ENCODE measurements around the gene TGFBR3. TPM values are rescaled to one million over a fixed set of nuclear protein-coding genes. Genes with fewer than 3 reads are reported as not detected.
"Not testable (repeated sequence)": the region's sequence is repeated elsewhere in the genome, so short reads cannot be mapped to it uniquely, and the experiment has no call there.

TGFBR3 gene
- total RNA-seq, 1 donor from 2014 or later = 11.0 TPM

DNA sequence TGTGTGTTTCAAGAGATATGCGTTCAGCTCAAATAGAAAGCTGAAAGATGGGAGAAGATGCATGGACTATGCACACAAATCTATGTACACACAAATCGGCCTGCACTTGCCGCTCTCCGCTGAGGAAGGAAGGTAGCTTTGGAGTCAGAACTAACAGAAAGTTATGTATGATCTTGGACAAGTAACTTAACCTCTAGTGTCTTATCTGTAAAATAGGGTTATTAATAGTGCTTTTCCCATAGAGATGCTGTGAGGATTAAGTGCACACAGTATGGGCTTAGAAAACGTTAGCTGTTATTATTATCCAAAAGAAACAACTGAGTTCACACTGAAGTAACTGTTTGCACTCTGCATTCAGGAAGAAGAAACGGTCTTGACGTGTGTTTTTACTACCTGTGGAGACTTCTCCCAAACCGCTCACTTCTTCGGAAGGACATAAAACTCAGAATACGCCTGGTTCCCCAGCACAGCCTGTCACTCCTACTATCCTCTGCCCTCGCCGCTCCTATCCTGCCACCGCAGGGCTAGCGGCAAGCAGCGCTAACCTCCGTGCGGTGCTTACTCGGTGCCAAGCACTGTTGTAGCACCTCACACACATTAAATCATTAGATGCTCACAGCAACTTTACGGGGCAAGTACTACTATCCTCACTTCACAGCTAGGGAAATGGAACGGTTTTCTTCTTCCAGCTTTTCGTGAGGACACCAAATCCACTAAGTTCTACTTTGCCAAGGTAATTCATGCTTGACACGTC, 1.3 kb downstream of the TGFBR3 start:
- peak; percentile 18 for DNase-seq (ENCODE audit: low read depth)

DNA sequence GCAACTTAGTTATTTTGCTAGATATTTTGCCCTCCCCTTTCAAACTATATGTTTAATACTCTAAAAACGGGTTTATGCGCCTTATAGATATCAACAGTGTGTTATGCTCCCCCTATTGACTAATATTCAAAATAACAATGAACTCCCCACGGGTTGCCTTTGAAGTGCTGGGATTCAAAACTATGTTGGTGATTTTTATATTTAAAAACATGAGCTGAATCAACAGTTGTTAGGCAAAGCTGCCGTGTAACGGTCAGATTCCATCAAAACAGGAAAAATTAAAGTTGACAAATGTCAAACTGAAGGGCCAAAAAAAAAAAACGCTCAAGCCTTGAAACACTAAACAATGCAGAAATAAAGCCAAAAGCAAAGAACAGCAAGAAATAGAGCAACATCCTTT, 2.5 kb downstream of the TGFBR3 start:
- peak; percentile 33 for DNase-seq (ENCODE audit: low read depth)

DNA sequence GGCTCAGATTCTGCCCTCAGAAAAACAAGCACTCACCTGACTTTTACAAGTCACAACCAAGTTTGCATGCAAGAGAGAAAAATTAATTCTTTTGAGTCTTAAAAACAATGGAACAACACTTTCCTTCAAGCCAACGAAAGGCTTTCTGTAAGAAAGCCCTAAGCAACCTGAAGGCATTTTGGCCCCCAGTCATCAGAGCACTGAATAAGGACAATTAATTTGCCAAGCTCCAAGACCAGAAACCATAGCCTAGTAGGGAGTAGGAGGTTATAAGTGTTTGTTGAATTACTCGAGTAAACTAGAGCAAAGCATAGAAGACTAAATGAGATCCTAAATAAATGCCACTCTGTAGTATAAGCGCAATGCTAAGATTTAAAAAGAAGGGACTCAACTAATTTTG, 4.7 kb downstream of the TGFBR3 start:
- DNase-seq (ENCODE audit: low read depth) = no peak

DNA sequence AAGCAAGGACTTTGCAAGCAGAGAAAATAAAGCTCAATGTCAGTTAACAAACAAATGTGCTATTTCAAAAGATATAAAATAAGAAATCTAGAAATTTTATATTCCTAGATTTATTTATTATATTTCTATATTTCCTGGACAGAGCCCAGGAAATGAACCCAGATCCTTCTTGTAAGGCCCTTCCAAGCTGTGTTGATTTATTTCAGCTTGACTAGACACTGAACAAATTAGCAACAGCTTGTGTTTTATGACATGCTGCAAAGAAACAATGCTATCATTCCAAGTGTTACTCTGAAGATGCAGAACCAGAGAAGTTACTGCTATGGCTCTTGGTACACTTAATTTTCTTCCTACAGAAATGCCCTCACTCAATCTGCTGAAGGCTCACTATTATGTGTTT, 6.2 kb downstream of the TGFBR3 start:
- DNase-seq (ENCODE audit: low read depth) = no peak

DNA sequence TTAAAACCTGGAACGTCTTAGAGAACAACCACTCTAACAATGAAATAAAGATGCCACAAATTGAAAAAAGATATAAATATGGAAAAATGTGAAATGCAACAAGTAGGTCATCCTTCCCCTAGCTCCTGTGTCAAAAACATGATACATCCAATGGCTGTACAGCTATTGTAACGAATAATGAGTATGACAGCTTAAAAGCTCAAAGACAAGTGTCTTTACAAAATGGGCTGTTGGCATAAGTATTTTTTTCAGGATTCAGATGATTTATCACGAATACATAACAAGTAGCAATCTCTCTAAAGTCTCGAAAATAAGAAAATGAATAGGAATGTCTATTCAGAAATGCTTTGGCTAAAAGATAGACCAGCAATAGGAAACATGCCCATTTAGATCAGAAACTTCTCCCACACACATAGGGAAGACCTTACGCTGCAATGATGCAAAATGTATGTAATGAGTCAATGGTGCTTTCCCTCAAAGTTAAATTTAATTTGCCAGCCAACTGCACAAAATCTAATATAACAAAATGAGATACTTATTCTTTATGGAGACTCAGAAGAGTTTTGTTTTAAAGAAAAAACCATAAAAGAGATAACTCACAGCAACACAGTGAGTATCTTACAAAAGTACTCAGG, 8.3 kb downstream of the TGFBR3 start:
- DNase-seq (ENCODE audit: low read depth) = no peak

DNA sequence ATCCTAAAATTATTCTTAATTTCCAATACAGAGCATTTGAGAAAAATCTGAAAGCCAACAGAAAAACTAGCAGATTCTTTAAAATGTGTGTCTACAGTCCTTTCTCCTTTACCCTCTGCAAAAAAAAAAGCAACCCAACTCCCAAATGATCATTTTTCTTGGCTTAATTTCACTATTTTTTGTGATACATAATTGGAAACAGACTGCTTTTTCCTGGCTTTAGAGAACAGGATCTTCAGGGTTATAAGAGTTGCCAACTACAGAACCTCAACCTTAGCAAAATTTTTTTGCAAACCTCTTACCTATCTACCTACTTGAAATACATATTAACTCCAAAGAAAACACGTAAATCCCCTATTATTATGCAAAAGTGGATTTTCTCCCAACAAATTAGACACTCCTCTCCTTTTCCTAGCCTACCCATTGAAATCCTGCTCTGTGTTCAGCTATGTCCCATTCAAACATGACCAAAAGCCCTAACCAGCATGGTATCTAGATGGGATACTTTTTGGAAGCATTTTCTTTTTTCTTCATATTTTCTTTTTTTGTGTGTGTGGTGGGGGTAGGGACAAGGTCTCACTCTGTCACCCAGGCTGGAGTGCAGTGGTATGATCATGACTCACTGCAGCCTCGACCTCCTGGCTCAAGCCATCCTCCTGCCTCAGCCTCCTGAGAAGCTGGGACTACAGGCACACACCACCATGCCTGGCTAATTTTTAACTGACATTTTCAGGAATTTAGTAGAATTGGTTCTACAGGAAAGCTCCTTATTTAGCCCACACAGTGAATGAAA, 9.0 kb downstream of the TGFBR3 start:
- no peak for DNase-seq (ENCODE audit: low read depth)

DNA sequence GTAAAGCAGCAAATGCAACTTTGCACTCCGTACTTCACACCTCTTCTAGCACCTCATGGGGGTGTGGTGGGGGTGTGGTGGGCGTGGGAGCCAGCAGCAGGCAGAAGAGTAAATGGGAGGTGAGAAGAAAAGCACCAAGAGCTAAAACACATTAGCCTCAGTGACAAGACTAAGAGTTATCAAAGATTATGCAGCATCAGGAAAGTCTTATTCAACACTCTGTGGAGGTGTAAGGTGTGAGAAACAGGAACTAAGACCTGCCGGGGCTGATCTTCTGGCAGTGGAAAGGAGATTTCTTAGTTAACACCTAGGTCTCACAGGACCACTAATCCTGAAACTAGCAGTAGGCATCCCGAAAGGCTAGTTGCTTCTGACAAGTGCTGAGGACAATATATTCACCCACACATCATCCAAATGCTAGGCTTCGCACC, 9.9 kb downstream of the TGFBR3 start:
- DNase-seq (ENCODE audit: low read depth) = no peak

DNA sequence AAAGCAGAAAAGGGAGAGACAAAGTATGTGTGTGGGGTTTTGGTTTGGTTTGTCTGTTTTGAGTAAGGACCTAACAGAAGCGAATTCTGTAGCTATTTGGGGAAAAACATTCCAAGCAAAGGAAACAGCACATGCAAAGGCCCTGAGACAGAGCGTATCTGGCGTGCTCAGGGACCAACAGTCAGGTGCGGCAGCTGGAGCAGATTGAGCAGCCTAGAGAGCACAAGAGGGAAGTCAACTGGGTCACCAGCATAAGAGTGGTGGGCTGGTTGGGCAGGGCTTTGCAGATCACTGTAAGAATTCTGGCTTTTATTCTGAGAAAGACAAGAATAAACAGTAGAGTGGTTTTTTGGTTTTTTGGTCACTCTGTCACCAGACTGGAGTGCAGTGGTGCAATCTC, 11.8 kb downstream of the TGFBR3 start:
- no peak for DNase-seq (ENCODE audit: low read depth)

DNA sequence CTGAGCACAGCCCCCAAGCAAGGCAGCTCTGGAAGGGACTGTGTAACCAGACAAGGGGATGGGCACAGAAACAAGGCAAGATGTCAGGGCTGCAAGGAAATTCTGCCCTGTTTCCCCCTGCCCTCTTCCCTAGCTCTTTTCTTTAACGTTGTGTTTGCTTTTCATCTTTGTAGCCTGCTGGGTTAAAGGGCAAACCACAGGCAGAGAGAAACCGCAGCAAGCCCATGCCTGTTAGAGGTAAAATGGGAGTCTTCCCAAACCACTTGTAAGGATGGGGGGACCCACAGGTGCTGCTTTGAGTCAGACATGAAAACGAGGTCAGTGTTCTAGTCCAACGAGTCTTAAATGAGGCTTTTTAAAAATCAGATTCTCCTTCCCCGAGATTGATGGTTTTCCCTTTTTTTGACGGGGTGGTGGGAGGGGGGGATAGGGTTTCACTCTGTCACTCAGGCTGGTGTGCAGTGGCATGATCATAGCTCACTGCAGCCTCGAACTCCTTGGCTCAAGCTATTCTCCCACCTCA, 13.3 kb downstream of the TGFBR3 start:
- DNase-seq (ENCODE audit: low read depth) = peak; percentile 42

DNA sequence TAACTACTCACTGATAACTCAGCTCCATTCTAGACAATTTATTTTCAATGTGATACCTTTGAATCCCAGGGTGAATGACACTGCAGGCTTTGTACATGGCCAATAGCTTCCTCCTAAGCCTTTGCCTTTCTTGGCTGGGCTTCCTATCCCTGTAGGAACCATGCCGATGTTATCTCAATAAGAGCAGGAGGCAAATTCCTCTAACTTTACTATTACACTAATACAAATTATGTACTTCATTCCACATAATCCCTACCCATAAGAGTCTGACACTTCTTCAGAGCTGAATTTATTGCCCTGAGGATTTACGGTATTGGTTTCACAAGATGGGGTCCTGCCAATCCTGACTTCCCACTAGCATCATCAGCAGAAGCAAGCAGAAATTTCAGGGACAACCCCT, 14.0 kb downstream of the TGFBR3 start:
- no peak for DNase-seq (ENCODE audit: low read depth)

DNA sequence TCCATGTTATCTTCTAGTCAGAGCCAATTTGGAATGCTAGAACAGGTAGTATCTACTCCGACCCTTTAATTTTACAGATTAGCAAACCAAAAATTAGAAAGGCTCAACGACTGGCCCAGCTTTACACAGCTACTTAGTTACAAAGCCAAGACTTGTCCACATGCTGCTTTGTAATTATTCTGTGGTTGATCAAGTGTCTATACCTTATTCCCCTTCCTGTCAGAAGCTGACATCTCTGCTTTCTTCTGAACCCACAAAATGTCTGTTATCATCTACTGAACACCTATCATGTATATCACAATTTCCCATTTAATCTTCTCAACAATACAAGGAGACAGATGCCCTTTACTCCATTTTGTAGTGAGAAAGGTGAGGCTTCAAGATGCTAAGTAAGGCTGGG, 15.6 kb downstream of the TGFBR3 start:
- no peak for DNase-seq (ENCODE audit: low read depth)

DNA sequence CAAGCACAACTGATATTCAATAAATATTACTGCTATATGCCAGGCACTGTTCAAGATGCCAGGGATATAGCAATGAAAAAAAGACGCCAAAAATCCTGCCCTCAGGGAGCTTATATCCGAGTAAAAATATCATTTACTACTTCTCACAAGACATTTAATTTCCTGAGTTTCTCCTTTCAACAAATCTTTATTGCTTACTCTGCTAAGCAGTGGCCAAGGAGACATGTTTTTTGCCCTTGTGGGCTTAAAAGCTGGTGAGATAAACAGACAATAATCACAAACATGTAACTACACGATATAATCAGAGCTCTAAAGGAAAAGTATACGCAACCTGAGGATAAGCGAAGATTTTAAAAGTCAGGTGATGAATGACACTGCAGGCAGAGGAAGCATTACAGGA, 19.5 kb downstream of the TGFBR3 start:
- no peak for DNase-seq (ENCODE audit: low read depth)

DNA sequence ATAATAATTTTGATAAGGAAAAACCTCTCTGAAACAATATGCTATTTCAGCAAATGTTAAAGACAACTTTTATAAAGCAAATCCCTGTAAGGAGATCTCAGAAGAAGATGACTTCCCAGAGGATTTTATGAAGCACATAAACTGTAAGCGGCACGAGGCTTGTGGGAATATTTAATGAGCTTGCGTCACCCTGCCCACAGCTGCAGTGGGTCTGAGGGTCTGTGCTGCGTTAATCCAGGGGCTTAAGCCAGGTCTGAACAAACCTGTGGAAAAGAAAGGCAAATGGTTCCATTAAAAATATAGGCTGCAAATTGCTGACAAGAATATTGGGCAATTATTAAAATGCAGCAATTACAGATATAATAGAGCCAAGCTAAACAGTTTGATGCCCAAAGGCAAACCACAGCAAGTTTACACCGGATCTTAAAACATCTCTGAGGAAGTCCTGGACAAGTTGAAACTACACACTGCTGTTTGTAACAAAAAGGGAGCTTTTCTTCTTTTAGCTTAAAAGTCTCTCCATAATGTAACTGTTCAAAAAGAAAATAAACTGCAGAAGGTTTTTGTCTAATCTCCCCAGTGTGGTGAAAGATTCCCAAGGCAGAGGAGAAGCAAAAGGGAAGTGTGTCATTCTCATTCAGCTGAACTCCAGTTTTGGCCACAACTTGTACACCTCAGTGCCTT, 21.8 kb downstream of the TGFBR3 start:
- DNase-seq (ENCODE audit: low read depth) = peak; percentile 68

DNA sequence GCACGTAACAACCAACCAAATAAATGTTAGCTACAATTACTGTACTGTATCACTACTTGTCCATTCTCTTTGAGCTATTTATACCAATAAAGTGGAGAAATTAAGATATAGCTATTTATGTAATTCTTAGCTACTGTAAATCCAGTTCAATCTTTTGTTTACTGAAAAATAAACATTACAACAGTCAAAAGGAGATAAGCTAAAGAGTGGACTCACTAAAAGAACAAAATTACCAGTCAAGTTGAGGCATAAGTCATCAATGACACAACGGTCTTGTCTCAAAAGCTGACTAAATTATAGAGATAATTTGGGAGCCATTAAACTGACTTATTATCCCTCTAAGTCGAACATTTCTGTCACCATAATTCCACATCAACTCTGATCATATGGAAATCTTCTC, 22.5 kb downstream of the TGFBR3 start:
- no peak for DNase-seq (ENCODE audit: low read depth)

DNA sequence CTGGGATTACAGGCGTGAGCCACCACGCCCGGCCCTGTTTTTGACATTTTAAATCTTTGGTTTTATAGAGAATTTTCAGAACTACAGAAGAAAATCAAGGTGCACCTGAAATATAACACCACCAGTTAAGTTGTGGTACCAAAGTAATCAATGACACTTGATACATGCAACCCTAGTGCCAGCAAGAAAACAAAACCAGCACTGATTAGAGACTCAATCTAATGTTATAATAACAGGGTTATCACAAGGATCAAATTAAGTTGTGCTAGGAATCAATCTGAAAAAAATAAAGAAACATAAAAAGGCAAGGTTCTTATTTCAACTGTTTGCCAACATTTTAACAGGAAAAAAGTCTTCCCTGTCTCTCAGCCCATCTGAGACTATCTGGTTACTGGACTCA, 23.8 kb downstream of the TGFBR3 start:
- DNase-seq (ENCODE audit: low read depth) = no peak

DNA sequence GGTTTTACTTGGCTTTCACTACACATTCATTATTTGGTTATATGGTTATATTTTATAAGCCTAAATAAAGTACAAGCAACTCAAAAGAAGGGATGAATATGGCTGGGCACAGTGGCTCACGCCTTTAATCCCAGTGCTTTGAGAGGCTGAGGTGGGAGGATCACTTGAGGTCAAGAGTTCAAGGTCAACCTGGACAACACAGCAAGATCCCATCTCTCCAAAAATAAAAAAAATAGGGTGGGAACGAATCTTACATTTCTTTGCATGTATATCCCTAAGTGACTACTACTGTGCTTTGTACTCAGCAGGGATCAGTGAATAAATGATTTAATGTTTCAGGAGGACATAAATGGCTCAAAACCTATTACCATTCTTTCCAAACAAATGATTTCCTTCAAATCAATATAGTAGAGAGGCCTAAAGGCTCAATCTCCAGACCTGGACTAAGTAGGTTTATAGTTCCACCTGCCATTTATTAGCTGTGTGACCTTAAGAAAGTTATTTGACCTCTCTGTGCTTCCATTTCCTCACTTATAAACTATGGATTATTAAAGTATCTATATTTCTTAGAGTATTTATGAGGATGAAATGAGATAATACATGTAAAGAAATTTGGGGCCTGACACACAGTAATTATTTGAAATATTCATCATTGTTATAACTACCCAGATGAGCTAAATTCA, 28.3 kb downstream of the TGFBR3 start:
- no peak for DNase-seq (ENCODE audit: low read depth)

DNA sequence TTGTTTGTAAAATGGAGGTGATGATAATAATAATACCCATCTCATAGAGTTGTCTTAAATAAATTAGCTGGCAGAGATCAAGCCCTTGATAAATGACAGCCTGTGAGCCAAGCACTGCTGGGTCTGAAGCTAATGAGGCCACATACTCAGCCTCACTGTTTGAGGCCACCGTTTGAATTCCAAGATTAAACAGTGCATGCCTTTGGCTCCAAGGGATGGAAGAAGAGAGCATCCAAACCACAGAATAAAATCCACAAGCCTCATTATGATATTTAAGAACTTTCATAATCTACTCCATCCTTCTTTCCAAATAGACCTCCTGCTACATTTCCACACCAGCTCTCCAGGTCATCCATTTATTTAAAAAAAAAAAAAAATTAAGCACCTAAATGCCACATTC, 29.0 kb downstream of the TGFBR3 start:
- DNase-seq (ENCODE audit: low read depth) = no peak

DNA sequence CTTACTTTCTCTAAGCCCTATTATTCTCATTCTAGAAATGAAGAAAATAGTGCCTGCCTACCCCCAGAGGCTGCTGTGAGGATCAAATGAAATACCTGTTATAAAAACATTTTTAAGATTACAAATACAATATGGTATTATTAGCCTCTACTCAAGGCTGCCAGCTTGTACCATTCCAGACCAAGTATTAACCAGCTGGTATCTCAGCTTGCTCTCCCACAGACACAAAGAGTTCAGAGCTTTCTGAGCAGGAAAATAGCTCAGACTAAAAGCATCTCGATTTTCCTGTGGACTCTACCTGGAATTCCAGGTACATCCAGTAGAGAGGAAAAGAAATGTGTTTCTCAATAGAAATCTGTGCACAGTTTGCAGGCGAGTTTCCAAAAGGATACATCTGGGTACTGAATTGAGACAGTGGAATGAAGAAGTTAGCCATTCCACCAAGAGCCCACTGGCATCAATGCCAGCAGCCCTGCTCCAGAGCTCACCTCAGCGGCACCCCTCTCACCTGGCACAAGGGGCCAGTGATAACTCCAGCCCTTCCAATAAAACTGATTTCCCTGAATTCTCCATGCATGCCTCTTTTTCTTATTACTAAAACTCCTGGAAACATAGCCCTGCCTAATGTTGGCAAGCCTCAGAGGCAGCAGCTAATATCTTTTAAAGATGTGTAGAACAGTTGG, 31.0 kb downstream of the TGFBR3 start:
- no peak for DNase-seq (ENCODE audit: low read depth)

DNA sequence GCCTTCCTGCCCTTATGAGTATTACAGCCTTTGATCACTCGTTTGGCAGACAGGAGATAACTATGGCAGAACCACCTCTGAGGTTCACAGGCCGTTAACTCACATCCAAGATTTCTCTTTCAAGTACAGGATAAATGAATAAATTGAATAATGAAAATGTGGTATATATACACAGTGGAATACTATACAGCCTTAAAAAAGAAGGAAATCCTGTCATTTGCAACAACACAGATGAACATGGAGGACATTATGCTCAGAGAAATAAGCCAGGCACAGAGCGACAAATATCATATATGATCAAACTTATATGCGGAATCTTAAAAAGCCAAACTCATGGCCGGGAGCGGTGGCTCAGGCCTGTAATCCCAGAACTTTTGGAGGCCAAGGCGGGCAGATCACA, 32.6 kb downstream of the TGFBR3 start:
- DNase-seq (ENCODE audit: low read depth) = no peak

DNA sequence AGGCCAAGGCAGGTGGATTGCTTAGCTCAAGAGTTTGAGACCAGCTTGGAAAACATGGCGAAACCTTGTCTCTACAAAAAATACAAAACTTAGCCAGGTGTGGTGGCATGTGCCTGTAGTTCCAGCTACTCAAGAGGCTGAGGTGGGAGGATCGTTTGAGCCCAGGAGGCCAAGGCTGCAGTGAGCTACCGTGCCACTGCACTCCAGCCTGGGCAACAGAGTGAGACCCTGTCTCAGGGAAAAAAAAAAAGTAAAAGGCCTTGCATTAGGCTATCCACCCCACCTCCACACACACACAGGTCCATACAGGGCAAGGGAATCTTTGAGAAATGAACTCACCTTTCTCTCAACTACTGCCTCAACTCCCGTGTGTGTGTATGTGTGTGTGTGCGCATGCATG, 33.9 kb downstream of the TGFBR3 start:
- DNase-seq (ENCODE audit: low read depth) = not testable (repeated sequence)

Measured in renal cortical epithelial cell (primary cell).